Lung (tissue), 12 donors: ENCODE measurements around the gene ALLC. TPM values are rescaled to one million over a fixed set of nuclear protein-coding genes. Genes with fewer than 3 reads are reported as not detected.

Experiments used
- ATAC-seq: fragments of 200-7000 bp; cut with Tn5 transposase; one replicate; pipeline ENCODE4 v1.9.1; 2020; ENCODE audit warnings: moderate number of reproducible peaks; ENCODE audit not compliant: insufficient read depth, low FRiP score
- DNase-seq, 3 donors: peaks; one replicate each; pipeline ENCODE4 v3.0.0-alpha.2; 2013 to 2017
- H3K27ac ChIP-seq, 2 donors: one replicate each; pipeline ENCODE4 v1.5.1; 2013; ENCODE audit warnings: mild to moderate bottlenecking in 2 of 2, moderate library complexity in 2 of 2, control low read depth in 1 of 2, inconsistent platforms in 1 of 2, low read depth in 1 of 2, low read length in 1 of 2
- H3K27me3 ChIP-seq, 3 donors: one replicate each; pipeline ENCODE4 v1.5.1; 2013; ENCODE audit warnings: low read length in 2 of 3; ENCODE audit not compliant: control insufficient read depth in 3 of 3, insufficient read depth in 3 of 3
- H3K36me3 ChIP-seq, 4 donors: one replicate each; pipeline ENCODE4 v1.5.1; 2013; ENCODE audit warnings: low read length in 4 of 4, mild to moderate bottlenecking in 1 of 4, moderate library complexity in 1 of 4; ENCODE audit not compliant: control insufficient read depth in 4 of 4, insufficient read depth in 4 of 4
- H3K4me1 ChIP-seq, 5 donors: one replicate each; pipeline ENCODE4 v1.5.1; 2013; ENCODE audit warnings: low read length in 5 of 5, mild to moderate bottlenecking in 2 of 5, moderate library complexity in 1 of 5; ENCODE audit not compliant: control insufficient read depth in 5 of 5, insufficient read depth in 5 of 5
- H3K4me3 ChIP-seq: one replicate; pipeline ENCODE4 v1.5.1; 2013; ENCODE audit warnings: mild to moderate bottlenecking, control low read depth, moderate library complexity
- H3K9ac ChIP-seq, 2 donors: one replicate each; pipeline ENCODE4 v1.5.1; 2013; ENCODE audit warnings: low read length in 2 of 2, control low read depth in 1 of 2; ENCODE audit not compliant: insufficient read depth in 1 of 2
- H3K9me3 ChIP-seq, 4 donors: one replicate each; pipeline ENCODE4 v1.5.1; 2013; ENCODE audit warnings: low read length in 3 of 4, mild to moderate bottlenecking in 1 of 4, moderate library complexity in 1 of 4; ENCODE audit not compliant: control insufficient read depth in 4 of 4, insufficient read depth in 3 of 4
- CTCF ChIP-seq: IDR thresholded peaks from 2 replicates; pipeline ENCODE4 v1.5.1; 2012; ENCODE audit warnings: mild to moderate bottlenecking; ENCODE audit errors: control extremely low read depth, extremely low read depth
- WGBS, 2 donors: extraction: QIAGEN DNeasy Blood & Tissue Kit; methylation state at CpG; one replicate each; pipeline ENCODE4 v1.1.7; 2013; 5-methylcytosine and 5-hydroxymethylcytosine counted together
- polyA plus RNA-seq, 2 donors: library from polyadenylated mRNA; stranded (reverse); fragments of 200-250 nt; gene quantifications; one replicate each; pipeline ENCODE4 v1.2.1, GENCODE V29; 2013
- total RNA-seq, 2 donors: library from RNA; depleted of rRNA in 1 of 2; stranded (reverse); fragments of >200 nt in 1 of 2; gene quantifications; one replicate each; pipeline ENCODE4 v1.2.1, GENCODE V29; 2014 to 2021
- donor health status: control.
- donor health status: control.
- donor health status: Bipolar disorder and iron deficiency.
- donor health status: healthy.
- donor health status: DM: yes; HTN: yes; CAD: no.

Gene ALLC
- total and polyA plus RNA-seq, 4 donors, result 0.06 TPM; not detected in 3

- DNase-seq, result no peak
- H3K4me3 ChIP-seq, result no peak overlapping the region
- no peaks in the 10 kb centered on the region for H3K4me1 ChIP-seq
- no peak overlapping the region for H3K27ac ChIP-seq
- no peaks in the 10 kb centered on the region for H3K36me3 ChIP-seq
- H3K9me3 ChIP-seq, result no peaks in the 10 kb centered on the region
- no peak for TF ChIP-seq CTCF
- no peaks in the 10 kb centered on the region for H3K27me3 ChIP-seq
- 90 to 92% methylated on average over 8 of the region's 8 CpGs for WGBS, 2 donors
- H3K9ac ChIP-seq, result no peak overlapping the region
- ATAC-seq, result no peak
Measured at GRCh38 chr2:3638456-3638810, 19.6 kb upstream of the ALLC start.

DNA sequence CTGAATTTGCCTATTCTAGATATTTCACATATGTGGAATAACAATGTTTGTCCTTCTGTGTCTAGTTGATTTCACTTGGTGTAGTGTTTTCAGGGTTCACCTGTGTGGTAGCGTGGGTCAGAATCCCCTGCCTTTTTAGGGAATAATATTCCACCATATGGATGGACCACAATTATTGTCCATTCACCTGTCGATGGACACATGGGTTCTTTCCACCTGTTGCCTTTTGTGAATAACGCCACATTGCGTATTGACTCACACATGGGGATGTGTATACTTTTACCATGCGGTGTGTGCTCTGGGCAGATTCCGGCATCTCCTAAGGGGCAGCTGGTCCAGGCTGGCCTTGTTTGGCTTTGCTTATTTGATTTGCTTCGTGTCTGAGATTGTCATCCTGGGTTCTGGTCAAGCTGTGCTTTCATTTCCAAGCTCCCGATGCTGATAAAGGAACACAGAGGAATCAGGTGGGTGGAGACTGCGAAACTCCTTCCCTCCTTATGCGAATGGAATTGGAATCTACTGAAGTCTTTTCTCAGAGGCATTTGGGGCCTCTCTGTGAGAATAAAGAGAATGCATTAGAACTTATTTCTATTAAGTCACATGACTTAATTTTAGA is 18.9 kb upstream of the ALLC start:
- H3K4me1 ChIP-seq, result no peaks in the 10 kb centered on the region
- no peak for TF ChIP-seq CTCF
- no peak for DNase-seq
- ATAC-seq, result no peak
- no peaks in the 10 kb centered on the region for H3K27me3 ChIP-seq
- no peaks in the 10 kb centered on the region for H3K9me3 ChIP-seq
- no peak overlapping the region for H3K27ac ChIP-seq
- H3K9ac ChIP-seq, result no peak overlapping the region
- whole genome bisulfite sequencing, 2 donors, result 91 to 93% methylated on average over 10 of the region's 10 CpGs
- no peak overlapping the region for H3K4me3 ChIP-seq
- H3K36me3 ChIP-seq, result no peaks in the 10 kb centered on the region

GRCh38 chr2:3639653-3640052 is 18.3 kb upstream of the ALLC start:
- no peaks in the 10 kb centered on the region for H3K27me3 ChIP-seq
- ATAC-seq (no peak), DNase-seq (no peak)
- H3K4me1 ChIP-seq, result no peaks in the 10 kb centered on the region
- 91 to 94% methylated on average over 8 of the region's 8 CpGs for WGBS, 2 donors
- H3K27ac ChIP-seq, result no peak overlapping the region
- no peak overlapping the region for H3K9ac ChIP-seq
- no peak overlapping the region for H3K4me3 ChIP-seq
- no peak for TF ChIP-seq CTCF
- no peaks in the 10 kb centered on the region for H3K36me3 ChIP-seq
- no peaks in the 10 kb centered on the region for H3K9me3 ChIP-seq

DNA sequence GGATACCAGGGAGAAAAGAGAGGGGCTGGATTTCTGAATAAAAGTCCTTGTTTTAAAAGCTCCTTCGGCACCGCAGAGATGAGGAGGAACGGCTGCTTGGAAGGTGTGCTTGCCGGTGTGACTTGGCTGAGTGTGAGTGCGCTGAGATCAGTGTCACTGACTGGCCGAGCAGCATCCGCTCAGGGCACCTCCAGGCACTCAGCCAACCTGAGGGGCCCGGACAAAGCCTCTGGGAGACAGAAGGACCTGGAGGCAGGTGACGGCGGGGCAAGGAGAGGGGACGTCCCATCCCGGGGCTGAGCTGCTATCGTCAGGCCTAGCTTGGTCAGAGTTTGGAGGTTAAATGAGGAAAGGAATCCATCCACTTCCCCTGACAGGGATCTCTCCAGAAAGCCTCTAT is 16.8 kb upstream of the ALLC start:
- ATAC-seq, result no peak
- H3K9ac ChIP-seq, result no peak overlapping the region
- no peaks in the 10 kb centered on the region for H3K36me3 ChIP-seq
- TF ChIP-seq CTCF, result no peak
- WGBS, 2 donors, result 85 to 90% methylated on average over 13 of the region's 13 CpGs
- no peak for DNase-seq
- H3K27me3 ChIP-seq, result no peaks in the 10 kb centered on the region
- H3K4me1 ChIP-seq, result no peaks in the 10 kb centered on the region
- H3K27ac ChIP-seq, result no peak overlapping the region
- no peak overlapping the region for H3K4me3 ChIP-seq
- H3K9me3 ChIP-seq, result no peaks in the 10 kb centered on the region
